GM21786 (cell line): Measurements from ENCODE around the gene SPDEF.

ENCODE experiments used
- ATAC-seq: cut with Tn5 transposase; IDR thresholded peaks from one replicate; pipeline ENCODE4 v1.9.1; 2021; ENCODE audit not compliant: unreplicated experiment

The SPDEF gene

GRCh38 chr6:34564181-34564580 lies 8.1 kb upstream of the SPDEF start:
- no peak for ATAC-seq

- ATAC-seq: no peak
Measured at GRCh38 chr6:34563513-34563870, 7.4 kb upstream of the SPDEF start.

- no peak for ATAC-seq
Measured at GRCh38 chr6:34562861-34563512, 6.9 kb upstream of the SPDEF start.

GRCh38 chr6:34562350-34562749 lies 6.2 kb upstream of the SPDEF start:
- no peak for ATAC-seq

GRCh38 chr6:34561227-34561530 lies 5.0 kb upstream of the SPDEF start:
- no peak for ATAC-seq

GRCh38 chr6:34560366-34561226 lies 4.5 kb upstream of the SPDEF start:
- no peak for ATAC-seq

GRCh38 chr6:34559651-34560365 lies 3.7 kb upstream of the SPDEF start:
- ATAC-seq: no peak

- no peak for ATAC-seq
Measured at GRCh38 chr6:34558172-34558714, 2.1 kb upstream of the SPDEF start.

GRCh38 chr6:34557228-34557627 lies 1.1 kb upstream of the SPDEF start:
- ATAC-seq: no peak

- no peak for ATAC-seq
Measured at GRCh38 chr6:34556493-34556892, 364 bp upstream of the SPDEF start.

GRCh38 chr6:34555328-34555727 lies 801 bp downstream of the SPDEF start:
- no peak for ATAC-seq

- no peak for ATAC-seq
Measured at GRCh38 chr6:34555007-34555322, 1.2 kb downstream of the SPDEF start.

- ATAC-seq: no peak
Measured at GRCh38 chr6:34554291-34555006, 1.7 kb downstream of the SPDEF start.

GRCh38 chr6:34553750-34554149 lies 2.4 kb downstream of the SPDEF start:
- ATAC-seq: no peak

GRCh38 chr6:34553146-34553545 lies 3.0 kb downstream of the SPDEF start:
- ATAC-seq: no peak

- ATAC-seq: no peak
Measured at GRCh38 chr6:34552620-34553019, 3.5 kb downstream of the SPDEF start.

GRCh38 chr6:34551720-34552119 lies 4.4 kb downstream of the SPDEF start:
- ATAC-seq: no peak

- ATAC-seq: no peak
Measured at GRCh38 chr6:34549804-34550202, 6.3 kb downstream of the SPDEF start.

- no peak for ATAC-seq
Measured at GRCh38 chr6:34549026-34549803, 6.9 kb downstream of the SPDEF start.
